Fibroblast of upper back skin (primary cell): ENCODE data around the gene GBX1.

Source experiments
- DNase-seq: peaks from one replicate; pipeline ENCODE4 v3.0.0-alpha.2; 2013

Gene GBX1

DNA sequence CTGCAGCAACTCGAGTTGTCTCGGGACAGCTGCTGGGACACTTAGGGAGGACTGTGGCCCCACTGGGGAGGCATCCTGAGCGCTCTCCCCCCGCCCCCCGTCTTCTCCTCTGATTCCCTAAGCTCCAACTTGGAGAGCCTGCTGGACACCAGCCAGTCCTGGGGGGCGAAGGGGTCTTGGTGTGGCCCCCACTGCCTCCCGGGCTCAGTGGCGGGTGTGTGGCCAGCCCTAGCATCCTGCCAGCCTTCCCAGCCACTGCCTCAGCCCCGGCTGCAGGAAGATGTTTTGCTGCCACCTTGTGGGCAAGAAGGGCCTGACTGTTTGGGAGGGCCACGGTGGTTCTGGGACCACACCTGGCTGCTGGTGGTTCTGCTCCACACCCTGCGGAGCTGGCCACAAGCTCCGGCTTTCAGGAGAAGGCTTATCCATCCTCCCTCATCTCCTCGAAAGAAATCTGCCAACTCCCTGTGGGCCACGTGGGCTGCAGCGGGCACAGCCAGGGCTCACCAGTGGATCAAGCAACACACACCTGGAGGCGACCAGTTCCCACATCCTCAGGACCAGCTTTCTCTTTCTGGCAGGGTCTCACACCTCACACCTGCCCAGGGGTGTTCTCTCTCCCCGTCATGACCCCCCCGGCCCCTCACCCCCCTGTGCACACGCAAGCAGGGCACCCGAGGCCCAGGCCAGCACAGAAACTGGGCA is 56.4 kb downstream of the GBX1 start:
- DNase-seq: peak; percentile 71

DNA sequence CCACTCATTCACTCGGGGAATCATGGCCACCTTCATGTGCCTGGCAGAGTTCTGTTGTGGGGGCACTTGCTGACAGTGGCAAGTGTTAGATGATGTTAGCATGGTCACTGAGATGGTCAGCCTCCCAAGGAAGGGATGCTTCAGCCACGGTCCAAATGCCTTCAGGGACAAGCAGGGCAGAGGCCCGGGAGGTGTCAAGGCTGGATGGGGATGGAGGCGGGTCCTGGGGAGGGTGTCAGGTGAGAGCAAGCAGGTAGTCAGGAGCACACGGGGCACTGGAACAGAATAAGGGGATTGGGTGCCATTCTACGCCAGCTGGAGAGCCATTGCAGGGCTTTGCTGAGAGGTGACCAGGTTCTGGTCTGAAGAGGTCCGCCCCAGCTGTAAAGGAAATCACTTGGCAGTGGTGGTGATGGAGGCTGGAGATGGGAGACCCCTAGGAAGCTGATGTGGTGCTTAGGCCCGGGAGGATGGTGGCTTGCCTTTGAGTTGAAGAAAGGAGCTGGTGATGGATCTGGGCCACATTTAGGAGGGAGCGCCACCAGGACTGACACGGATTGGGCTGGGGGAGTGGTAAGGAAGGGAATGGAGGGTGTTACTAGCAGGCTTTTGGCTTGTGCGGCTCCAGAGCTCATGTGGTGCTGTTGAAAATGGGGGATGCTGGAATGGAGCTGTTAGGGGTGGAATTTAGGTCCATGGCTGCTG is 57.1 kb downstream of the GBX1 start:
- DNase-seq: no peak

DNA sequence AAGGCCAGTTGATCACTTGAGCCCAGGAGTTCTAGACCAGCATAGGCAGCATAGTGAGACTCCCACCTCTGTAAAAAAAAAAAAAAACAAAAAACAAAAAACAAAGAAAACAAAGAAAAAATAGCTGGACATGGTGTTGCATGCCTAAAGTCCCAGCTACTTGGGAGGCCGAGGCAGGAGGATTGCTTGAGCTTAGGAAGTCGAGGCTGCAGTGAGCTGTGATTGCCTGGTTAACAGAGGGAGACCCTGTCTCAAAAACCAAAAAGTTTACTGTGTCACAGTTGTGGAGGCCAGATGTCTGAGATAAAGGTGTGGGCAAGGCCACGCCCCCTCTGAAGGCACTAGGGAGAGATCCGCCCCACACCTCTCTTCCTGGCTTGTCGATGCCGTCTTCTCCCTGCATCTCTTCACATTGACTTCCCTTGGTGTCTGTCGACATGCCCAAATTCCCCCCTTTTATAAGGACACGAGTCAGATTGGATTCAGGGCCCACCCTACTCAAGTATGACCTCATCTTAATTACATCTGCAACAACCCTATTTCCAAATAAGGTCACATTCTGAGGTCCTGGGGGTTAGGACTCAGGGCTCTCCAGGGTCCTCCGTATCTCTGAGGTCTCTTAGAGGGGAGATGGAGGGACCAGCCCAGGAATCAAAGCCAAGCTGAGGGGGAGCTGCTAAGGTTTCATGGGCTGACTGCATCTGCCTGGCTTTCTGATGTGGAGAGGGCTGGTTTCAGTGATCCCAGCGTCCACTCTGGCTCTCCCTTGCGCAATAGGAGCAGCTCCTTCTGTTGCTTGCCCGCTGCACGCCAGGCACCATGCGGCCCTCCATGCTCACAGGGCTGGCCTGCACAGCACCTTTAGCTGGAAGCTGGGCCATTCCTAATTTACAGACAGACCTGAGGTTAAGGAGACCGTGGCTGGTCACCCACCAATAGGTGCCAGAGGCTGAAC is 58.1 kb downstream of the GBX1 start:
- peak; percentile 45 for DNase-seq

DNA sequence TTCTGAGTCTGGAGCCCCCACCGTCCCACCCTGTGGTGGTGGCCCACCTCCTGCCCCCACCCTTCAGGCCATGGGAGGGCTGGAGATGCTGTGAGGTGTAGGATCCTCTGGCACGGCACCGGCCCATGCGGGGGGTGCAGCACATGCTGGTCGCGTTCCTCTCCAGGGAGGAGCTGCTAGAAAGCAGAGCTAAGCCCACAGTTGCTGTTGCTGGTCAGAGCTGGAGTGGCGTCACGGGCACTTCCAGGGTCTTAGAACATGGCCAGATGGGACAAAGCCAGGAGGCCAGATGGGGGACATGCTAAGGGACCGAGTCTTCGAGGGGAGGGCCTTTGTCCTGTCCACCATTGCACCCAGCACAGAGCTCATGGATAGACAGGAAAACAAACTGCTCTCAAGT is 59.6 kb downstream of the GBX1 start:
- no peak for DNase-seq

DNA sequence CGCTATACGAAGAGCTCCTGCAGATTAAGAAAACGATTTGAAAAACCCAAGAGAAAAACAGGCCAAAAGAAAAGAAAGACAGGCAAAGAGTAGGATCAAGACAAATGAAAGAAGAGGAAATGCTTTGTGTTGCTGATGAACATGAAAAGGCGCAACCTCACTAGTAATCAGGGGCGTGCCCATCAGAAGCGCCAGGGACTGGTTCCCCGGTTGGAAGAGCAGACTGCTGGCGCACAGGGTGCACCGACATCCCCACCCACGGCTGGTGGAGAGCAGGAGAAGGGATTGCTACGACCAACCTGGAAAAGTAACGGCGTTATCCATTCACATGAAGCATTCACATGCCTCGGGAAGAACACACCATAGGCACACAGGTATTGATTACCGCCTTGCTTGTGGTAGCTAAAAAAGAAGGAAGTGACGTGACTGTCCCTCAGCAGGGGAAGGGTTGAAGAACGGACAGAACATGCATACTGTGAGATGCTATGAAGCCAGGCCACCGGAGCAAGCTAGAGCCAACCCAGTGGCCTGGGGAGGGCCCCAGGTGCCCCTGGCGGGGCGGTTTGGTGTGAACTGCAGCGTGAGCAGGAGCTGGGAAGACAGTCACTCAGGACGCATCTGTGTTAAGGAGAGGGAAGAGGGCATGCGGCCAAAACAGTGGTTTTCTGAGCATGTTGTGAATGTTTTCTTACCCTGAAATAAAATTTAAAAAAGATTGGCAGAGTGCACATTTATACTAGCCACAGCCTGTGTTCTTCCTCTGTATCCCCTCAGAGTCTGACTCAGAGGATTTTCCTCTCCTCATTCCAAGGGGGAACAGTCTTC is 62.9 kb downstream of the GBX1 start:
- DNase-seq: peak; percentile 94

DNA sequence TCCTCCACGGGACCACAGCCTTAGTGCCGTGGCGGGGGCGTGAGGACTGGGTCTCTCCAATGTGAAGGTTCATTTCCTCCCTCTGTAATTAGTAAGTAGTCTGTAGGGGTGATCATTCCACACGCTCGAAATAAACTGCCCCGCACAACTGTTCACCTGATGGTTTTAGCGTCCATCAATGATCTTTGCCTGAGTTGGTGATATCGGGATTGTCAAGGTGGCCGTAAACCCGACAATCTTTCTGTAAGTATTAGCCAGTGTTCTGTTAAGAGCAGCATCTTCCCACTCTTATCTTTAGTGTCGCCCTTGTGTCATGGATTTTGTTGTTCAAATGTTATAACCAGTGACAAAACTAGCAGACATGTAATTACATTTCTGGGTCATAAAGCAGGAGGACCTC is 63.5 kb downstream of the GBX1 start:
- DNase-seq: no peak

DNA sequence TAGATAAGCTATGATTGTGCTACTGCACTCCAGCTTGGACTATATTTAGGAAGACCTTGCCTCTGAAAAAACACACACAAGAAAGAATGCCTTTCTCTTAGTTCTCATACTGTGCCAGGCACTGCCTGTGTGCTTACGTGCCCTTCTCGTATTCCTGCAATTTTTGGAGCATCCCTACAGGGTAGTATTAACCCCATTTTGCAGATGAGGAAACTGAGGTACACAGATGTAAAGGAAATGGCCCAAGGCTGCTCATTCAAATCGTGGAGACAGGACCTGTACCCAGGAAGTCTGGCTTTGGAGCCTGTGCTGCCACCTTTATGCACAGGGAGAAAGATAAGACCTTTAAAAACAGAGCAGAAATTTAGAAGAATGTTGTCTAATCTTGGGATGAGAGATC is 64.5 kb downstream of the GBX1 start:
- DNase-seq: no peak

DNA sequence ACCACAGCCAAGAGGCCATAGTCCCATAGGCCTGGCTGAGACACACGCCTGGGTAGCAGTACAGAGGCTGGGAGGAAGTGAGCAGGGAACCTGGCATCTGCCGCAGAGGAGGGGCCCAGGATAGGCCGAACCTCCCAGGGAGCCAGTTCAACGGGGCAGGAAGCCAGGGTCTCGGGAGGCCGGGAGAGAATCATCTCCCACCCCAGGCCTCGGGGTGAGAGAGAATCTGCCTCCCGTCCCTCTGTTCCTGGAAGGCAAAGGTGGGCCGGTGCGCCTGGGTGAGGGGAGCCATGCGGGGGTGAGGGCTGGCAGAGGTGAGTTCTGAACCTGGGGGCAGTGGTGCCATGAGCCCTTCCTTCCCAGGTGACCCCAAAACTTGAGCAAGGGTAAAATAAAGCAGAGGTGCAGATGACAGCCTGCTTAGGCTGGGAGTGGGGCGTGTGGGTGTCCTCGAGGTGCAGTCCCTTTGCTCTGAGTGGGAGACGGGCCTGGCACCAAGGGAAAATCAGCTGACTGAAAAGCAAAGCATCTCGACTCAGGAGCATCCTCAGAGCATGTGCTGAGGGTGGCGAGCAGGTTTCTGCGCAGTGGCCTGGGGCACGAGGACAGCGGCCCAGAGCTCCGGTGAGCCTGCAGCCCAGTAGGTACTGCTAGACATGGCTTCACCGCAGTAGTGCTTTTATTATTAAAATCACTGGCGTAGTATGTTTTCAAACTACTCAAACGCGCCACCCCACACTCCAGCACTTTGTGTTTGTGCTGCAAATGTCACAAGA is 65.7 kb downstream of the GBX1 start:
- no peak for DNase-seq

DNA sequence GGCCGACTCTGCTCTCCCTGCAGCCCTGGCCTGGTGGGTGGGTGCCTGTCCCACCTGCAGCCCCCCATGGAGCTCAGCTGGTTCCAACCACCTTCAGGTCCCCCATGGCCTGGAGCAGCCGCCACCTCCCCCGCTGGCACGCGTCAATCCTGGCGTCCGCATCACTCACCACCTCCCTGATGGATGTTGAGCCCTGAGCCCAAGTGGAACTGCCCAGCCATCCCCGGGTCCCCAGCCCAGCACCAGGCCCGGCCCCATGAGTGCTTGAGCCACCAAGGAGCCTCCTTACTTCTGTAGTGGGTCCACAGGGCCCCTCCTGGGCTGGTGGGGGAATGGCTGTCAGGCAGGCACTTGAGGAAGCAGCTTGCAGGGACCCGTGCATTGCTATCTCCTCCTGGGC is 66.6 kb downstream of the GBX1 start:
- no peak for DNase-seq

DNA sequence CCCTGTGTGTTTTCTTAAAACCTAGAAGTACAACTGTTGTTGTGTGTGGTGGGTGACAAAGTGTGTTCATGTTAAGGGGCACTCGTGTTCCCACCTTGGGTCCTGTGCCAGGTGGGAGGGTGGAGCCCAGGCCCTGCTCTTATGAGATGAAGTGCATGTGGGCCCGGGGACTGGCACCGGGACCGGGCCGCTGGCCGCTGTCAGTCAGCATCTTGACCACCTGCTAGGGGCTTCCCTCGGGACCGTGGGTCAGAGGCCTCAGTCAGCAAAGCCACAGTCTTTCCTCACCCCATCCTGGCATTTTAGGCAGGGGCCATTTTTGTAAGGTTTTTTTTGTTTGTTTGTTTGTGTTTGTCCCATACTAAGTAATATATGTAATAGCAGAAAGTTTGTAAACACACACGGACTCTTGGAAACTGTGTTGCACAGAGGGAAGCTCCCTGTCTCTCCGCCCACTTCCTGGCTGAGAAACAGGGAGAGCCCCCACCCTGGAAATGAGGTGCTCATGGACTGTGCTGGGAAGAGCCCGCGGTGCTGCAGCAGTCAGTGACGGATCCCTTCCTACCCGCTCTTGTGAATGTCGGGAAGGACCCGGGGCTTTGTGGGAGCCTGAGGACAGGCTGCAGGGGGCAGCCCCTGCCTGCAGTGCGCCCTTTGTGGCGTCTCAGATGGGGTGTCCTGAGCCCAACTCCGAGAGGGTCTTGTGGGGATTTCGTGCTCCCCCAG is 67.8 kb downstream of the GBX1 start:
- no peak for DNase-seq
